CD14-positive monocyte (primary cell): ENCODE results near the gene PEX5L. TPM values are rescaled to one million over a fixed set of nuclear protein-coding genes. Genes with fewer than 3 reads are reported as not detected.

Experiments used
- DNase-seq, 3 donors: peaks; one replicate each; pipeline ENCODE4 v3.0.0-alpha.2; 2011 to 2022
- H2AFZ ChIP-seq: 2 replicates; pipeline ENCODE4 v1.6.0; 2012; ENCODE audit warnings: mild to moderate bottlenecking, low read depth, low read length, inconsistent platforms; ENCODE audit not compliant: insufficient read depth, poor library complexity, severe bottlenecking
- H3K27ac ChIP-seq, 2 donors: 1 replicate in 1 of 2; 2 replicates in 1 of 2; pipeline ENCODE4 v1.5.1; 2012 to 2013; ENCODE audit warnings: low read length in 2 of 2, control low read depth in 1 of 2, inconsistent platforms in 1 of 2, low read depth in 1 of 2, mild to moderate bottlenecking in 1 of 2
- H3K27me3 ChIP-seq, 2 donors: one replicate each; pipeline versions ENCODE4 v1.6.0 to v1.6.1; 2011 to 2013; ENCODE audit warnings: low read length in 2 of 2; ENCODE audit not compliant: control insufficient read depth in 2 of 2, insufficient read depth in 2 of 2
- H3K36me3 ChIP-seq, 2 donors: replicated peaks in 1 of 2; 1 replicate in 1 of 2; 2 replicates in 1 of 2; pipeline versions ENCODE4 v1.5.1 to v1.6.1; 2012 to 2013; ENCODE audit warnings: low read length in 2 of 2, control low read depth in 1 of 2, inconsistent platforms in 1 of 2, mild to moderate bottlenecking in 1 of 2; ENCODE audit not compliant: insufficient read depth in 2 of 2, control insufficient read depth in 1 of 2
- H3K4me1 ChIP-seq, 2 donors: 1 replicate in 1 of 2; 2 replicates in 1 of 2; pipeline versions ENCODE4 v1.5.1 to v1.6.1; 2012 to 2013; ENCODE audit warnings: low read length in 2 of 2, control low read depth in 1 of 2, inconsistent platforms in 1 of 2, mild to moderate bottlenecking in 1 of 2, moderate library complexity in 1 of 2; ENCODE audit not compliant: insufficient read depth in 2 of 2, control insufficient read depth in 1 of 2
- H3K4me2 ChIP-seq: replicated peaks from 2 replicates; pipeline ENCODE3; 2012; ENCODE audit warnings: low read length, moderate library complexity, mild to moderate bottlenecking; ENCODE audit not compliant: poor library complexity, severe bottlenecking; ENCODE audit errors: extremely low read depth
- H3K4me3 ChIP-seq, 3 experiments: fragments of 200-600 bp in 1 of 3; sonication (generic) in 1 of 3; replicated peaks in 1 of 3; 1 replicate in 2 of 3; 2 replicates in 1 of 3; pipeline ENCODE4 v1.5.1; 2011 to 2013; ENCODE audit warnings: low read length in 3 of 3, mild to moderate bottlenecking in 3 of 3, control low read depth in 2 of 3, low read depth in 2 of 3, inconsistent platforms in 1 of 3, moderate library complexity in 1 of 3
- H3K79me2 ChIP-seq: 2 replicates; pipeline ENCODE4 v1.6.0; 2012; ENCODE audit warnings: mild to moderate bottlenecking, control low read depth, inconsistent platforms, low read length, moderate library complexity; ENCODE audit not compliant: insufficient read depth
- H3K9ac ChIP-seq: 2 replicates; pipeline ENCODE4 v1.6.0; 2017; ENCODE audit warnings: low read length, mild to moderate bottlenecking; ENCODE audit not compliant: insufficient read depth, poor library complexity, severe bottlenecking
- H3K9me3 ChIP-seq, 2 donors: replicated peaks in 1 of 2; 1 replicate in 1 of 2; 2 replicates in 1 of 2; pipeline versions ENCODE4 v1.5.1 to v1.6.1; 2012 to 2013; ENCODE audit warnings: low read length in 2 of 2, control low read depth in 1 of 2; ENCODE audit not compliant: control insufficient read depth in 1 of 2, insufficient read depth in 1 of 2
- H4K20me1 ChIP-seq: 2 replicates; pipeline ENCODE4 v1.6.0; 2012; ENCODE audit warnings: mild to moderate bottlenecking, low read length, control low read depth, moderate library complexity; ENCODE audit not compliant: insufficient read depth
- H3K27ac Mint-ChIP-seq, 7 donors: one replicate each; pipeline ENCODE4 v1.8.0; 2020; ENCODE audit warnings: mild to moderate bottlenecking in 7 of 7, mixed read lengths in 7 of 7, moderate library complexity in 6 of 7, inconsistent platforms in 2 of 7
- H3K27me3 Mint-ChIP-seq, 3 donors: one replicate each; pipeline ENCODE4 v1.8.0; 2021 to 2022; ENCODE audit warnings: low read depth in 3 of 3, mild to moderate bottlenecking in 3 of 3, mixed read lengths in 3 of 3, moderate library complexity in 3 of 3, inconsistent platforms in 1 of 3
- H3K36me3 Mint-ChIP-seq, 2 donors: one replicate each; pipeline ENCODE4 v1.8.0; 2020; ENCODE audit warnings: mixed read lengths in 2 of 2, inconsistent platforms in 1 of 2, mild to moderate bottlenecking in 1 of 2
- H3K4me1 Mint-ChIP-seq: one replicate; pipeline ENCODE4 v1.8.0; 2020; ENCODE audit warnings: mild to moderate bottlenecking, mixed read lengths
- H3K4me3 Mint-ChIP-seq, 2 donors: one replicate each; pipeline ENCODE4 v1.8.0; 2020; ENCODE audit warnings: mild to moderate bottlenecking in 2 of 2, mixed read lengths in 2 of 2, moderate library complexity in 1 of 2
- H3K9me3 Mint-ChIP-seq, 7 donors: one replicate each; pipeline ENCODE4 v1.8.0; 2020 to 2022; ENCODE audit warnings: mixed read lengths in 7 of 7, mild to moderate bottlenecking in 6 of 7, moderate library complexity in 6 of 7, inconsistent platforms in 2 of 7
- WGBS: methylation state at CpG from one replicate; pipeline ENCODE4 v1.1.5; 2013; ENCODE audit warnings: missing lambda C conversion rate; ENCODE audit not compliant: insufficient coverage; 5-methylcytosine and 5-hydroxymethylcytosine counted together
- intact Hi-C, 2 donors: fragments of 100-400 bp; cut with micrococcal nuclease; formaldehyde crosslinking; loops; one replicate each; pipeline versions ENCODE4 v1.15.0 to v1.15.1; 2023
- polyA plus RNA-seq, 3 donors: library from polyadenylated mRNA; depleted of rRNA in 1 of 3; unstranded in 2 of 3; stranded (reverse) in 1 of 3; fragments of 300-500 nt in 2 of 3; fragments of >200 nt in 1 of 3; fragmentation: Illumina TruSeq in 2 of 3; gene quantifications; 1 replicate in 2 of 3; 2 replicates in 1 of 3; pipeline ENCODE4 v1.2.3, GENCODE V29; 2012 to 2021
- TF ChIP-seq, protein P1 (sequence below): fragments of 200-600 bp; IDR thresholded peaks from one replicate; pipeline ENCODE4 v1.8.0; 2022; ENCODE audit warnings: antibody characterized with exemption, mild to moderate bottlenecking

PEX5L gene
- polyA plus RNA-seq, 3 donors, result not detected

DNA sequence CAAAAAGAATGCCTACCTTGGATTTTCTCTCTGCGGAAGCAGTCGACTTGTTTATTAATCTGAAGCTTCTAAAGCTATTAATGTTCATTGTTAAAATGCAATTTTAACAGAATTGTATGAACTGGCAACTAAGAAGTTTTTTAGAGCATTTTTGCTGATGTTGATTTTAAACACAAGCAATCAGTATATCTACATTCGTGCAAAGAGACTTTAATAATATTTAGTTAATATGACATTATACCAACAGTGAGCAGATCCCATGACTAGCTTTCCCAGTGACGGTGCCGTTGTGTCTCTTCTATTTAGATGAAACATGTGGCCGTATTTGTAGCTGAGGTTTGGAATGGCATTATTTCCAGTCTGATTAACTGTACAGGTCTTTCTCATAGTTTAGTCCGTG lies 88.0 kb downstream of the PEX5L start:
- H2AFZ ChIP-seq, result no peak overlapping the region
- H3K4me1 Mint-ChIP-seq, result no peaks in the 10 kb centered on the region
- no CpG with 5 or more reads among the region's 7 CpGs for WGBS
- no peaks in the 10 kb centered on the region for H4K20me1 ChIP-seq
- H3K36me3 ChIP-seq, result no peaks in the 10 kb centered on the region
- H3K4me3 Mint-ChIP-seq, result no peak overlapping the region
- H3K4me3 ChIP-seq, result no peak overlapping the region
- no peaks in the 10 kb centered on the region for H3K36me3 Mint-ChIP-seq
- peaks cover 0 to 6% (median 0%) of the 10 kb centered on the region in 7 donors for H3K9me3 Mint-ChIP-seq
- peaks cover 0 to 2% (median 1%) of the 10 kb centered on the region in 3 donors for H3K27me3 Mint-ChIP-seq
- no peaks in the 10 kb centered on the region for H3K4me1 ChIP-seq
- TF ChIP-seq, protein P1, sequence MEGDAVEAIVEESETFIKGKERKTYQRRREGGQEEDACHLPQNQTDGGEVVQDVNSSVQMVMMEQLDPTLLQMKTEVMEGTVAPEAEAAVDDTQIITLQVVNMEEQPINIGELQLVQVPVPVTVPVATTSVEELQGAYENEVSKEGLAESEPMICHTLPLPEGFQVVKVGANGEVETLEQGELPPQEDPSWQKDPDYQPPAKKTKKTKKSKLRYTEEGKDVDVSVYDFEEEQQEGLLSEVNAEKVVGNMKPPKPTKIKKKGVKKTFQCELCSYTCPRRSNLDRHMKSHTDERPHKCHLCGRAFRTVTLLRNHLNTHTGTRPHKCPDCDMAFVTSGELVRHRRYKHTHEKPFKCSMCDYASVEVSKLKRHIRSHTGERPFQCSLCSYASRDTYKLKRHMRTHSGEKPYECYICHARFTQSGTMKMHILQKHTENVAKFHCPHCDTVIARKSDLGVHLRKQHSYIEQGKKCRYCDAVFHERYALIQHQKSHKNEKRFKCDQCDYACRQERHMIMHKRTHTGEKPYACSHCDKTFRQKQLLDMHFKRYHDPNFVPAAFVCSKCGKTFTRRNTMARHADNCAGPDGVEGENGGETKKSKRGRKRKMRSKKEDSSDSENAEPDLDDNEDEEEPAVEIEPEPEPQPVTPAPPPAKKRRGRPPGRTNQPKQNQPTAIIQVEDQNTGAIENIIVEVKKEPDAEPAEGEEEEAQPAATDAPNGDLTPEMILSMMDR, result no peak
- no peaks in the 10 kb centered on the region for H3K9me3 ChIP-seq
- peaks cover 0 to under 1% of the 10 kb centered on the region in 2 donors for H3K27me3 ChIP-seq
- H3K79me2 ChIP-seq, result no peaks in the 10 kb centered on the region
- DNase-seq, result no peak
- no peak overlapping the region for H3K27ac Mint-ChIP-seq
- intact Hi-C loops, result no loop called here
- H3K4me2 ChIP-seq, result no peak overlapping the region
- H3K27ac ChIP-seq, result no peak overlapping the region
- no peak overlapping the region for H3K9ac ChIP-seq

DNA sequence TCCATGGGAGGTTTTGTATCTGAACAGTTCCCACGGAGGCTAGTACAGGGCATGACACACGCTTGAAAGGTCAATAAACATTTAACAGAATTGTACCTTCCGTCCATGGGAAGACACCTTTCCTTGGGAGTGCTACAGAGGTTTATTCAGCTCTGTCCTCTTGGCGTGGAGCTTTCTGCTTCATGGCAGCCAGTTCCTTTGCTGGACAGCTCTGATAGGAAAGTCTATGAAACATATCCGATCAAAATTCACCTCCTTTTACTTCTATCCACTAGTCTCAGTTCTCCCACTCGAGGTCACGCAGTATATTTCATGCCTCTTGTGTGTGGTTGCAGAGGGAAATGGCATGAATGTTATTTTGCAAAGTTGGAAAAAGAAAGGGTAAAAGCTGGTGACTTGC lies 91.2 kb downstream of the PEX5L start:
- no peaks in the 10 kb centered on the region for H3K36me3 Mint-ChIP-seq
- H3K9ac ChIP-seq, result no peak overlapping the region
- intact Hi-C loops, result no loop called here
- TF ChIP-seq, protein P1, result no peak
- no peak overlapping the region for H3K4me2 ChIP-seq
- no peak for DNase-seq
- WGBS, result 88% methylated on average over 4 of the region's 7 CpGs
- no peak overlapping the region for H3K4me3 Mint-ChIP-seq
- H3K27ac Mint-ChIP-seq, result no peak overlapping the region
- peaks cover 4% of the 10 kb centered on the region for H3K4me1 Mint-ChIP-seq
- H3K9me3 Mint-ChIP-seq, result peaks cover 0 to 2% (median 0%) of the 10 kb centered on the region in 7 donors
- H3K27me3 Mint-ChIP-seq, result peaks cover 2 to 16% (median 10%) of the 10 kb centered on the region in 3 donors
- no peak overlapping the region for H3K27ac ChIP-seq
- no peaks in the 10 kb centered on the region for H3K36me3 ChIP-seq
- no peaks in the 10 kb centered on the region for H3K9me3 ChIP-seq
- H4K20me1 ChIP-seq, result no peaks in the 10 kb centered on the region
- H2AFZ ChIP-seq, result no peak overlapping the region
- no peak overlapping the region for H3K4me3 ChIP-seq
- peaks cover 0 to 6% of the 10 kb centered on the region in 2 donors for H3K4me1 ChIP-seq
- peaks cover 0 to 2% of the 10 kb centered on the region in 2 donors for H3K27me3 ChIP-seq
- H3K79me2 ChIP-seq, result no peaks in the 10 kb centered on the region
